Bronchial epithelial cell (primary cell): ENCODE measurements around the gene CEMIP2. TPM values are rescaled to one million over a fixed set of nuclear protein-coding genes. Genes with fewer than 3 reads are reported as not detected.

Source experiments
- DNase-seq: peaks from one replicate; pipeline ENCODE4 v3.0.0-alpha.2; 2010; ENCODE audit warnings: low read depth
- FAIRE-seq: peaks from 2 replicates; lab custom pipeline; 2011; peaks lifted over from hg19 to GRCh38; lab: Jason Lieb, UNC
- H3K27me3 ChIP-seq: 2 replicates; pipeline ENCODE4 v1.5.1; 2011; ENCODE audit warnings: low read length; ENCODE audit not compliant: control insufficient read depth, insufficient read depth
- H3K36me3 ChIP-seq: 2 replicates; pipeline ENCODE4 v1.5.1; 2011; ENCODE audit warnings: low read length; ENCODE audit not compliant: control insufficient read depth, insufficient read depth
- H3K4me3 ChIP-seq: 2 replicates; pipeline ENCODE4 v1.5.1; 2011; ENCODE audit warnings: mild to moderate bottlenecking, low read depth, low read length, control low read depth
- total RNA-seq: library from RNA; depleted of rRNA; stranded (reverse); fragments of >200 nt; gene quantifications from 2 replicates; pipeline ENCODE4 v1.2.1, GENCODE V29; 2014
- TF ChIP-seq, protein P1 (sequence below): IDR thresholded peaks from 2 replicates; pipeline ENCODE4 v1.5.1; 2011; ENCODE audit warnings: mild to moderate bottlenecking, moderate library complexity, low read length, control low read depth, inconsistent platforms; ENCODE audit not compliant: insufficient read depth, severe bottlenecking

CEMIP2 gene
- total RNA-seq, 1 donor from 2014 or later: 37.6 TPM

GRCh38 chr9:71680189-71680980 is 87.9 kb downstream of the CEMIP2 start:
- DNase-seq: peak; percentile 34
- Histone ChIP-seq H3K27me3 (no peaks in the 10 kb centered on the region), H3K4me3 (no peak overlapping the region), H3K36me3 (no peaks in the 10 kb centered on the region)
- TF ChIP-seq, protein P1, sequence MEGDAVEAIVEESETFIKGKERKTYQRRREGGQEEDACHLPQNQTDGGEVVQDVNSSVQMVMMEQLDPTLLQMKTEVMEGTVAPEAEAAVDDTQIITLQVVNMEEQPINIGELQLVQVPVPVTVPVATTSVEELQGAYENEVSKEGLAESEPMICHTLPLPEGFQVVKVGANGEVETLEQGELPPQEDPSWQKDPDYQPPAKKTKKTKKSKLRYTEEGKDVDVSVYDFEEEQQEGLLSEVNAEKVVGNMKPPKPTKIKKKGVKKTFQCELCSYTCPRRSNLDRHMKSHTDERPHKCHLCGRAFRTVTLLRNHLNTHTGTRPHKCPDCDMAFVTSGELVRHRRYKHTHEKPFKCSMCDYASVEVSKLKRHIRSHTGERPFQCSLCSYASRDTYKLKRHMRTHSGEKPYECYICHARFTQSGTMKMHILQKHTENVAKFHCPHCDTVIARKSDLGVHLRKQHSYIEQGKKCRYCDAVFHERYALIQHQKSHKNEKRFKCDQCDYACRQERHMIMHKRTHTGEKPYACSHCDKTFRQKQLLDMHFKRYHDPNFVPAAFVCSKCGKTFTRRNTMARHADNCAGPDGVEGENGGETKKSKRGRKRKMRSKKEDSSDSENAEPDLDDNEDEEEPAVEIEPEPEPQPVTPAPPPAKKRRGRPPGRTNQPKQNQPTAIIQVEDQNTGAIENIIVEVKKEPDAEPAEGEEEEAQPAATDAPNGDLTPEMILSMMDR: no peak
- FAIRE-seq: no peak

DNA sequence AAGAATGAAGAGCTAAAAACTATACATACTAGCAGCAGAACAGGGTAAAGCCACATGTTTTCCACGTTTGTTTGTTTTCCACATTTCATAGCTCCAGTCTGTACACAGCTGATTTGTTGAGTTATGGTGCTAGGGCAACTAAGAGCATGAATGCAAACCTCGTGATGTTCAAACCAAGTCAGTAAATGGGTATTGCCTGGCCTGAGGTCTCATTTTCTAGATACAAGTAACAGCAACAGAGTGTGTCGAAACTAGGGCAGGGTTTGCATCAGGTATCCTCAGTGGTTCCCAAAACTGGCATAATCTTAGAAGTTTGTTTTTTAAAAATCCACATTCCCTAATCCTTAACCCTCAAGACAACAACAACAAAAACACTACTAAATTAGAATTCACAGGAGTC is 89.3 kb downstream of the CEMIP2 start:
- H3K4me3 ChIP-seq: no peak overlapping the region
- H3K27me3 ChIP-seq: no peaks in the 10 kb centered on the region
- H3K36me3 ChIP-seq: no peaks in the 10 kb centered on the region
- TF ChIP-seq, protein P1: no peak
- DNase-seq: no peak
- FAIRE-seq: no peak

GRCh38 chr9:71677209-71677608 is 91.1 kb downstream of the CEMIP2 start:
- Histone ChIP-seq H3K27me3 (no peaks in the 10 kb centered on the region), H3K36me3 (no peaks in the 10 kb centered on the region), H3K4me3 (no peak overlapping the region)
- TF ChIP-seq, protein P1: no peak
- FAIRE-seq (no peak), DNase-seq (no peak)

DNA sequence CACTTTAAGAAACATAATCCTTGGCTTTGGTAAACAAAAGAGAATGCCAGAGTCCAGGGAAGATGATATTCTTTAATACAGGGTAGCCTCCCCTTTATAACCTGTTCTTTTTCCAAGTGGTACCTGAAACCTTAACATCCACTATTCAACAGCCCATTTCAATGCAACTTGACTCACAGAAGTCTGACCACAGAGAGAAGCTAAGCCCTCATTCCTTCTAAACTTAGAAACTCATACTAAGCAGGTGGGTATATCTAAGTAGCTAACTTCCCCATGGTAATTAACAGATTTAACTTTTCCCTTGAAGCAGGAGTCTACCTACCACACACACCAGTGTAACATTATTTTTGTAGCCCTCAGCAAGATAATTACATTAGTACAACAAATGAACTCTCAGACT is 91.9 kb downstream of the CEMIP2 start:
- no peaks in the 10 kb centered on the region for H3K27me3 ChIP-seq
- TF ChIP-seq, protein P1: no peak
- FAIRE-seq (no peak), DNase-seq (no peak)
- no peaks in the 10 kb centered on the region for H3K36me3 ChIP-seq
- no peak overlapping the region for H3K4me3 ChIP-seq

DNA sequence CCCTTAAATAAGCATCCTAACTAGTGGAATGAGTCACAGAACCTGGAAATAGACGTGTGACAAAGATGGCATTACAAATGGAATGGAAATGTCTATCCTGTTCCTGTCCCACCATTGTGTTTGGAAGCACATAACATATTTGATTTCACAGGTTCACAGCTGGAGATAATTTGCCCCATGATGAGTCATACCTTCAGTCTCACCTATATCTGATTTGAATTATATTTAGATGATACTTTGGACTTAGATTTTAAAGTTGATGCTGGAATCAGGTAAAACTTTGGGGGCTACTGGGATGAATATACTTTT is 92.5 kb downstream of the CEMIP2 start:
- DNase-seq (peak; percentile 20), FAIRE-seq (no peak)
- no peaks in the 10 kb centered on the region for H3K27me3 ChIP-seq
- no peaks in the 10 kb centered on the region for H3K36me3 ChIP-seq
- H3K4me3 ChIP-seq: no peak overlapping the region
- TF ChIP-seq, protein P1: no peak
